Lower leg skin (tissue), 4 donors: ENCODE measurements around the gene SGIP1. TPM values are rescaled to one million over a fixed set of nuclear protein-coding genes. Genes with fewer than 3 reads are reported as not detected.

Source experiments
- DNase-seq, 2 donors: peaks; one replicate each; pipeline ENCODE4 v3.0.0-alpha.2; 2019; ENCODE audit warnings: low spot score in 2 of 2
- H3K4me3 ChIP-seq: fragments of 200-600 bp; sonication (generic); 2 replicates; pipeline ENCODE4 v1.5.1; 2017; ENCODE audit warnings: mild to moderate bottlenecking, low read depth; ENCODE audit not compliant: poor library complexity, severe bottlenecking
- CTCF ChIP-seq, 3 donors: fragments of 450-650 bp; IDR thresholded peaks; one replicate each; pipeline ENCODE4 v1.5.1; 2016; ENCODE audit warnings: antibody characterized with exemption in 3 of 3, mild to moderate bottlenecking in 3 of 3, moderate library complexity in 2 of 3
- POLR2A ChIP-seq, 2 donors: fragments of 450-650 bp; IDR thresholded peaks; one replicate each; pipeline ENCODE4 v1.6.1; 2016 to 2017; ENCODE audit warnings: antibody characterized with exemption in 2 of 2, mild to moderate bottlenecking in 1 of 2, moderate library complexity in 1 of 2
- WGBS, 2 donors: methylation state at CpG; one replicate each; pipeline ENCODE4 v1.1.5; 2018; 5-methylcytosine and 5-hydroxymethylcytosine counted together
- intact Hi-C: fragments of 100-400 bp; cut with DNase I; formaldehyde crosslinking; loops from one replicate; pipeline ENCODE4 v1.15.0; 2023; ENCODE audit warnings: low total_unique reads
- total RNA-seq, 4 donors: library from RNA; depleted of rRNA; stranded (reverse); fragments of >200 nt; gene quantifications; one replicate each; pipeline ENCODE4 v1.1.0, GENCODE V29; 2016

SGIP1 gene
- total RNA-seq, 4 donors from 2014 or later = 0.39 to 7.0 (median 2.4) TPM

- 83 to 95% methylated on average over 4 of the region's 4 CpGs for WGBS, 2 donors
Measured at GRCh38 chr1:66559517-66559916, 25.6 kb downstream of the SGIP1 start.

GRCh38 chr1:66562561-66562960 is 28.6 kb downstream of the SGIP1 start:
- no peak overlapping the region for H3K4me3 ChIP-seq
- intact Hi-C loops = no loop called here
- DNase-seq = no peak
- 40 to 59% methylated on average over 3 of the region's 3 CpGs for WGBS, 2 donors
- TF ChIP-seq POLR2A (IDR thresholded peaks at IDR 0.05) (no peak), CTCF (IDR thresholded peaks at IDR 0.05) (no peak)

More at GRCh38 chr1:66559517-66559916, 25.6 kb downstream of the SGIP1 start:
- no peak for TF ChIP-seq POLR2A (IDR thresholded peaks at IDR 0.05)
- TF ChIP-seq CTCF (IDR thresholded peaks at IDR 0.05) = no peak
- intact Hi-C loops = no loop called here
- no peak overlapping the region for H3K4me3 ChIP-seq
- DNase-seq = no peak

- WGBS, 2 donors = 34 to 41% methylated on average over 6 of the region's 6 CpGs
- TF ChIP-seq CTCF (IDR thresholded peaks at IDR 0.05) (no peak), POLR2A (IDR thresholded peaks at IDR 0.05) (no peak)
- intact Hi-C loops = no loop called here
- peak in 1 of 2 donors; percentile 23 for DNase-seq
- H3K4me3 ChIP-seq = no peak overlapping the region
Measured at GRCh38 chr1:66563094-66563800, 29.3 kb downstream of the SGIP1 start.

GRCh38 chr1:66563941-66564630 is 30.1 kb downstream of the SGIP1 start:
- 58 to 67% methylated on average over 5 of the region's 5 CpGs for WGBS, 2 donors
- TF ChIP-seq POLR2A (IDR thresholded peaks at IDR 0.05) = no peak
- no peak for TF ChIP-seq CTCF (IDR thresholded peaks at IDR 0.05)
- no peak overlapping the region for H3K4me3 ChIP-seq
- intact Hi-C loops = no loop called here
- no peak for DNase-seq

GRCh38 chr1:66570196-66570595 is 36.2 kb downstream of the SGIP1 start:
- no peak for TF ChIP-seq CTCF (IDR thresholded peaks at IDR 0.05)
- no peak for TF ChIP-seq POLR2A (IDR thresholded peaks at IDR 0.05)
- no peak for DNase-seq
- intact Hi-C loops = no loop called here
- H3K4me3 ChIP-seq = no peak overlapping the region
